Adrenal gland (tissue), 19 donors: ENCODE results near the gene CEL. TPM values are rescaled to one million over a fixed set of nuclear protein-coding genes. Genes with fewer than 3 reads are reported as not detected.
"Not testable (repeated sequence)": the region's sequence is repeated elsewhere in the genome, so short reads cannot be mapped to it uniquely, and the experiment has no call there.

Experiments
- DNase-seq, 7 donors: peaks; one replicate each; pipeline ENCODE4 v3.0.0-alpha.2; 2019 to 2020
- H3K27ac ChIP-seq, 5 donors: fragments of 200-600 bp; sonication (generic) in 4 of 5; 1 replicate in 3 of 5; 2 replicates in 2 of 5; pipeline versions ENCODE4 v1.5.1 to v1.8.0; 2016 to 2020; ENCODE audit warnings: mild to moderate bottlenecking in 1 of 5
- H3K27me3 ChIP-seq: fragments of 200-600 bp; 2 replicates; pipeline ENCODE4 v1.8.0; 2021
- H3K36me3 ChIP-seq, 2 donors: fragments of 200-600 bp; replicated peaks in 1 of 2; 1 replicate in 1 of 2; 2 replicates in 1 of 2; pipeline versions ENCODE4 v1.5.1 to v1.8.0; 2018 to 2022
- H3K4me1 ChIP-seq, 2 donors: fragments of 200-600 bp; replicated peaks in 1 of 2; 1 replicate in 1 of 2; 2 replicates in 1 of 2; pipeline versions ENCODE4 v1.5.1 to v1.8.0; 2018 to 2021
- H3K4me3 ChIP-seq, 4 donors: fragments of 200-600 bp; sonication (generic) in 3 of 4; one replicate each; pipeline ENCODE4 v1.5.1; 2016 to 2018
- H3K9me3 ChIP-seq, 3 donors: fragments of 200-600 bp; sonication (generic) in 1 of 3; replicated peaks in 1 of 3; 1 replicate in 2 of 3; 2 replicates in 1 of 3; pipeline versions ENCODE4 v1.5.1 to v1.8.0; 2016 to 2021
- CTCF ChIP-seq, 6 experiments: fragments of 450-650 bp in 4 of 6; fragments of 200-600 bp in 2 of 6; sonication (generic) in 1 of 6; IDR thresholded peaks; 1 replicate in 5 of 6; 2 replicates in 1 of 6; pipeline versions ENCODE4 v1.5.1 to v1.8.0; 2016 to 2021; ENCODE audit warnings: antibody characterized with exemption in 6 of 6, mild to moderate bottlenecking in 2 of 6, moderate library complexity in 1 of 6
- POLR2A ChIP-seq, 2 donors: fragments of 450-650 bp; IDR thresholded peaks; one replicate each; pipeline ENCODE4 v1.6.1; 2017; ENCODE audit warnings: antibody characterized with exemption in 2 of 2, mild to moderate bottlenecking in 2 of 2, moderate library complexity in 1 of 2
- WGBS, 4 donors: extraction: QIAGEN DNeasy Blood & Tissue Kit in 2 of 4; methylation state at CpG; one replicate each; pipeline versions ENCODE4 v1.1.5 to v1.1.7; 2013 to 2017; 5-methylcytosine and 5-hydroxymethylcytosine counted together
- intact Hi-C, 2 donors: fragments of 100-400 bp; cut with DNase I; formaldehyde crosslinking; loops; one replicate each; pipeline versions ENCODE4 v1.14.1 to v1.15.0; 2022 to 2023
- long read RNA-seq, 10 donors: library from polyadenylated mRNA in 3 of 10; unstranded in 2 of 10; stranded (forward) in 1 of 10; transcript quantifications; one replicate each; pipeline ENCODE4 v2.0.0 and lab custom pipeline, GENCODE V29; 2021 to 2026
- polyA plus RNA-seq, 3 donors: library from polyadenylated mRNA; stranded (reverse); fragments of 200-250 nt in 2 of 3; fragments of 350-450 nt in 1 of 3; fragmentation: Illumina TruSeq in 1 of 3; extraction: RNeasy Lipid Tissue Mini Kit (QIAGEN cat#74804) in 1 of 3; gene quantifications; one replicate each; pipeline ENCODE4 v1.2.3, GENCODE V29; 2013 to 2014
- total RNA-seq, 9 donors: library from RNA; depleted of rRNA in 4 of 9; stranded (reverse); fragments of >200 nt in 4 of 9; fragments of 120-200 nt in 1 of 9; fragmentation: NEBNext Ultra II Directional in 1 of 9; extraction: Animal tissue kit (Norgen Biotek cat#: 25700) in 1 of 9; gene quantifications; one replicate each; pipeline versions ENCODE4 v1.1.0 to v1.2.4, GENCODE V29; 2013 to 2023
- donor health status: healthy with polysubstance abuse.
- donor health status: Bipolar disorder and iron deficiency.
- donor health status: DM: yes; HTN: yes; CAD: no.
- donor health status: DM: no; HTN: no; CAD: no.
- donor health status: DM: no; HTN: no; CAD: no.
- donor health status: DM: yes; HTN: yes; CAD: no.

The CEL gene
- 1 to 10 TPM in 6 of 9 donors, under 1 TPM in 2, not detected in 1; 0.28 to 6.1 (median 1.9) TPM for total RNA-seq
- 1 to 10 TPM in 2 of 3 donors, under 1 TPM in 1; 0.27 to 2.7 (median 2.4) TPM for polyA plus RNA-seq
- long read RNA-seq, donor 1, result 0 reads
- long read RNA-seq, donor 2, result 0 reads
- long read RNA-seq, donor 3, result 0 reads
- long read RNA-seq, donor 4, result 0 reads
- long read RNA-seq, donor 5, partial matches to known transcripts, result 1 of 1 reads
- long read RNA-seq, donor 5, other reads (novel, unspliced or antisense), result 0 of 1 reads
- long read RNA-seq, donor 6, result 0 reads
- long read RNA-seq, donor 7, partial matches to known transcripts, result 0 of 1 reads
- long read RNA-seq, donor 7, other reads (novel, unspliced or antisense), result 0 of 1 reads
- long read RNA-seq, donor 8, partial matches to known transcripts, result 0 of 1 reads
- long read RNA-seq, donor 8, other reads (novel, unspliced or antisense), result 0 of 1 reads
- long read RNA-seq, donor 9, result 0 reads
- long read RNA-seq, donor 10, result 0 reads

DNA sequence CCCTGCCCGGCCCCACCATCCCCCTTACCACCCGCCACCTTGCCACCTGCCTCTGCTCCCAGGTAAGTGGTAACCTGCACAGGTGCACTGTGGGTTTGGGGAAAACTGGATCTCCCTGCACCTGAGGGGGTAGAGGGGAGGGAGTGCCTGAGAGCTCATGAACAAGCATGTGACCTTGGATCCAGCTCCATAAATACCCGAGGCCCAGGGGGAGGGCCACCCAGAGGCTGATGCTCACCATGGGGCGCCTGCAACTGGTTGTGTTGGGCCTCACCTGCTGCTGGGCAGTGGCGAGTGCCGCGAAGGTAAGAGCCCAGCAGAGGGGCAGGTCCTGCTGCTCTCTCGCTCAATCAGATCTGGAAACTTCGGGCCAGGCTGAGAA, at the start of gene CEL:
Gene CEL (plus strand): TSS at position 218 of the 382 bp plus-strand sequence. CDS start 22 bp downstream, at position 240.
- H3K9me3 ChIP-seq, H3K27ac ChIP-seq, H3K4me1 ChIP-seq, H3K4me3 ChIP-seq, H3K27me3 ChIP-seq, DNase-seq, intact Hi-C loops: not testable (repeated sequence)
- H3K36me3 ChIP-seq, result peaks cover 0 to 12% of the 10 kb centered on the region in 2 donors
- WGBS, 4 donors, result 54 to 100% (median 59%) methylated on average over 1 to 2 of the region's 9 CpGs

DNA sequence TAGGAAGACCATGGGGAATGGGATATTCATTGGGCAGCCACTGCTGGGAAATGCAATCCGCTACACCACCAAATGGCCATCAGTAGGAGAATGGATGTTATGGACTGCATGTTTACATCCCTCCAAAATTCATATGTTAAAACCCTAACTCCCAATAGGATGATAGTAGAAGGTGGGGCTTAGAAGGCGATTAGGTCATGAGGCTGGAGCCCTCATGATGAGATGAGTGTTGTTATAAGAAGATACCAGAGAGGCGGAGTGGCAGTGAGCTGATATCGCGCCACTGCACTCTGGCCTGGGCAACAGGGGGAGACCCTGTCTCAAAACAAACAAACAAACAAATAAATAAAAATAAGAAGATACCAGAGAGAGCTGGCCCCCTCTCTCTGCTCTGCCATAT, 47.1 kb upstream of the CEL start:
- Histone ChIP-seq H3K9me3 (no peaks in the 10 kb centered on the region), H3K4me3 (no peak overlapping the region), H3K36me3 (no peaks in the 10 kb centered on the region), H3K27me3 (no peaks in the 10 kb centered on the region), H3K27ac (no peak overlapping the region), H3K4me1 (no peaks in the 10 kb centered on the region)
- DNase-seq, result no peak
- intact Hi-C loops, result no loop called here
- TF ChIP-seq POLR2A (IDR thresholded peaks at IDR 0.05) (no peak), CTCF (IDR thresholded peaks at IDR 0.05) (no peak)
- WGBS, 4 donors, result 78 to 91% (median 85%) methylated on average over 5 of the region's 5 CpGs

DNA sequence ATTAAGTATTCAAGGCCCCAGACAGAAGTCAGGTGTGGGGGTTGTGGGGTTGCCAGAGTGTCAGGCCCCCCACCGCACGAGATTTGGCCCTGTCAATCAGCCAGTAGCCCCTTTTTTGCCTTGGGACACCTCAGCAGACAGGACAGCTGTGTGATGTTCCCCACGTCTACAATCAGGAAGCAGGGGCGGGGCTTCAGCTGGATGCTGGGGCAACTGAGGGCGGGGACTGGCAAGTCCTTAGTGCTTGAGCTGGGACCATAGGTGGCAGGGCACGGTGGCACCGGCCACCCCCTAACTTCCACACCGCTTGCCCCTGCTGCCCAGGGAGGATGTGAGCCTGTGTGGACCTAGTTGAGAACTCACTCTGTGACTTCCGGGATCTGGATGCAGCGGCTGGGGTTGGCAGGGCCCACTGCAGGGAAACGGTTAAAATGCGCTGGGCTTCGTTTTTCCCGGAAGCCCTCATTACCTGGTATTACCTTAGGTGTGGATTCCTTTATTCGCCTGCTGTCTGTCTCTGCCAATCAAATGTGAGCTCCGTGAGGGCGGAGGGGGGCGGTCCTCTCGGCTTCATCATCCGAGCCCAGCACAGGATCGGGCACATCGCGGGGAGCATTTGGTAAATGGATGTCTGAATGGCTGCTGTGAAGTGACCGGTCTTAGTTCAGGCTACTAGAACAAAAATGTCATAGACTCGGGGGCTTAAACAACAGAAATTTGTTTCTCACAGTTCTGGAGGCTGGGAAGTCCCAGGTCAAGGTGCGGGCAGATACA, 38.5 kb upstream of the CEL start:
- no peaks in the 10 kb centered on the region for H3K27me3 ChIP-seq
- intact Hi-C loops, result loop anchor here in 1 of 2 donors (10.0 kb wide), 1 partner anchor 461 kb away; no protein-coding TSS in a partner anchor
- no peak overlapping the region for H3K4me3 ChIP-seq
- no peaks in the 10 kb centered on the region for H3K36me3 ChIP-seq
- TF ChIP-seq POLR2A (IDR thresholded peaks at IDR 0.05), result no peak
- TF ChIP-seq CTCF (IDR thresholded peaks at IDR 0.05), result no peak
- 70 to 81% (median 75%) methylated on average over 19 to 26 of the region's 26 CpGs for WGBS, 4 donors
- peak in 2 of 7 donors; percentile 17 to 18 for DNase-seq
- H3K9me3 ChIP-seq, result no peaks in the 10 kb centered on the region
- no peaks in the 10 kb centered on the region for H3K4me1 ChIP-seq
- H3K27ac ChIP-seq, result no peak overlapping the region

- WGBS, 4 donors, result 44 to 64% (median 54%) methylated on average over 3 of the region's 3 CpGs
- peaks cover 9 to 12% of the 10 kb centered on the region in 2 donors for H3K4me1 ChIP-seq
- H3K27me3 ChIP-seq, result no peaks in the 10 kb centered on the region
- no peaks in the 10 kb centered on the region for H3K36me3 ChIP-seq
- no peaks in the 10 kb centered on the region for H3K9me3 ChIP-seq
- no peak overlapping the region for H3K4me3 ChIP-seq
- no peak for DNase-seq
- intact Hi-C loops, result loop anchor here in 1 of 2 donors (10.0 kb wide), 1 partner anchor 458 kb away; no protein-coding TSS in a partner anchor
- no peak for TF ChIP-seq POLR2A (IDR thresholded peaks at IDR 0.05)
- H3K27ac ChIP-seq, result no peak overlapping the region
These were observed 35.4 kb upstream of the CEL start for GRCh38 chr9:133026426-133026825.

DNA sequence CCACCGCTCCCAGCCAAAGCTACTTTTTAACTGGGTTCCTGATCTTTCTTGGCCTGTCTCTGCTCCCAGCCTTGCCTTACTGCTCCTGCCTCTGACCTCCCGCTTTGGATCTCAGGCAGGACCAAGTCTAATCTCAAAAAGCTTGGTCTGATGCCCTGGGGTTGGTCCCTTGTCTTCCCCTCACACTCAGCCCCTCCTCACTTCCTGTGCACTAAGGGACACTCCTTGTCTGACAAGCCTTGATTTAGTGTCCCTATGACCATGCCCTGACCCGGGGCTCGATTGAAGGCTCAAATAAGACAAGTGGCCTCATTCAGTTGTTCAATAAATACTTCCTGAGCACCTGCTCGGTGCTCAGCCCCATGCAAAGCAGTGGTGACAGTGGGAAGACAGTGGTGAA, 34.6 kb upstream of the CEL start:
- TF ChIP-seq CTCF (IDR thresholded peaks at IDR 0.05), result no peak
- TF ChIP-seq POLR2A (IDR thresholded peaks at IDR 0.05), result no peak
- Histone ChIP-seq H3K27me3 (no peaks in the 10 kb centered on the region), H3K4me3 (no peak overlapping the region), H3K27ac (no peak overlapping the region), H3K9me3 (no peaks in the 10 kb centered on the region), H3K36me3 (no peaks in the 10 kb centered on the region), H3K4me1 (peaks cover 16 to 20% of the 10 kb centered on the region in 2 donors)
- intact Hi-C loops, result loop anchor here in 1 of 2 donors (10.0 kb wide), 1 partner anchor 458 kb away; no protein-coding TSS in a partner anchor
- 31 to 49% (median 36%) methylated on average over 5 of the region's 5 CpGs for WGBS, 4 donors
- no peak for DNase-seq
